ENCODE measurements around the gene PLAC8. TPM values are rescaled to one million over a fixed set of nuclear protein-coding genes. Genes with fewer than 3 reads are reported as not detected.

The PLAC8 gene
- total and polyA plus RNA-seq, 2 of the 8 experiments (the other 6 are each of a cell fraction or from before 2014, with no cell fraction given) = 0.98 to 1.1 TPM

DNA sequence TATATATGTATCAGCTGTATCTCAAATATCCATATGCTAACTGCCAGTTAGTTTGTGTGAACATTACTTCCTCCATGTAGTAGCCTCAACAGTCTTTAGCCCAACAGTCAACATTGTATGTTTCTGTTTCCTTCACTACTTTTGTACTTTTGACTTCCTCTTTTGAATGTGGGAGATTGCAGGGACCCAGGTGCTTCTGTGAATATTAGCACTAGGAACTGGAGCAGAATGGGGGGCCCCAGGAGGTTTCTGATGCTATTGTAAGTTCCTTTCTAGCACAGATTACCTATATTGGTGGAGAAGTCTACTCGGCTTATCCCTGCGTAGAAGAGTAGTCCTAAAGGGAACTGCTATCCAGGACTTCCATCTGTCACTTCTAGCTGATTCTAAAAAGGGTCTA lies 2.3 kb downstream of the PLAC8 start:
- ChIA-PET POLR2A (ENCODE audit: partially characterized antibody) (no interaction called here), CTCF (ENCODE audit: partially characterized antibody) (interaction anchor here (0.8 to 2.3 kb wide), 5 partner anchors 15 to 529 kb away, joined by 3 to 9 read pairs (median 3); no protein-coding TSS in a partner anchor)
- no peak overlapping the region for H3K23ac ChIP-seq (ENCODE audit: insufficient read length)
- H2AFZ ChIP-seq (ENCODE audit: low read length) = no peak overlapping the region
- FAIRE-seq (no peak), DNase-seq (ENCODE audit: low read depth in 1 of 2, low spot score in 2 of 2) (no peak)
- H3K9me3 ChIP-seq (ENCODE audit: insufficient read depth in 2 of 2, low read depth in 1 of 2, low read length in 1 of 2) = no peaks in the 10 kb centered on the region
- no peak overlapping the region for H3K4me2 ChIP-seq (ENCODE audit: insufficient read depth in 1 of 2, low read depth in 2 of 2, low read length in 2 of 2)
- H2AK5ac ChIP-seq (ENCODE audit: low read depth, low read length) = no peak overlapping the region
- peaks cover 0 to 10% (median 2%) of the 10 kb centered on the region in 4 experiments; a peak in 4 of 7 replicates for H3K27me3 ChIP-seq (replicated peaks in 1 of 4; ENCODE audit: control insufficient read depth in 3 of 4, extremely low read depth in 1 of 4, insufficient read depth in 3 of 4, low read length in 3 of 4)
- no peak overlapping the region for H3K9ac ChIP-seq (replicated peaks in 1 of 4; ENCODE audit: extremely low read depth in 1 of 4, low read depth in 3 of 4, low read length in 3 of 4)
- peaks cover 0 to 13% (median 1%) of the 10 kb centered on the region in 4 experiments; a peak in 4 of 7 replicates for H3K4me1 ChIP-seq (replicated peaks in 1 of 4; ENCODE audit: control insufficient read depth in 3 of 4, insufficient read depth in 4 of 4, low read length in 3 of 4)
- no peak overlapping the region for H3K27ac ChIP-seq (ENCODE audit: low read depth, low read length)
- no peak overlapping the region for H3K56ac ChIP-seq (replicated peaks; ENCODE audit: insufficient read length, low read depth, low read length)
- H4K20me1 ChIP-seq (replicated peaks in 1 of 2; ENCODE audit: control insufficient read depth in 1 of 2, insufficient read depth in 2 of 2, low read length in 2 of 2) = no peaks in the 10 kb centered on the region
- H4K5ac ChIP-seq (ENCODE audit: insufficient read length, low read depth, low read length) = no peak overlapping the region
- no peak overlapping the region for H2BK12ac ChIP-seq (ENCODE audit: low read depth, low read length)
- no peaks in the 10 kb centered on the region for H3K36me3 ChIP-seq (ENCODE audit: control insufficient read depth in 2 of 4, insufficient read depth in 4 of 4, low read length in 3 of 4)
- no peak overlapping the region for H3K14ac ChIP-seq (ENCODE audit: insufficient read length)
- TF ChIP-seq BRCA1 (IDR thresholded peaks at IDR 0.05; ENCODE audit: low read depth, low read length) (no peak), RAD21 (IDR thresholded peaks at IDR 0.05 in 1 of 2, conservative IDR thresholded peaks at IDR 0.05 in 1 of 2; ENCODE audit: low read depth in 2 of 2, low read length in 2 of 2) (no peak), RNF2 (IDR thresholded peaks at IDR 0.05; ENCODE audit: borderline replicate concordance, low read depth, low read length, missing control alignments, poor library complexity, severe bottlenecking) (no peak)
- no peaks in the 10 kb centered on the region for H3K79me2 ChIP-seq (ENCODE audit: control insufficient read depth in 1 of 2, insufficient read depth in 2 of 2, low read length in 2 of 2)
- H2BK20ac ChIP-seq (ENCODE audit: low read length) = no peak overlapping the region
- H3K23me2 ChIP-seq (ENCODE audit: low read depth, low read length) = peaks cover 4% of the 10 kb centered on the region; the same call in 1 of the 2 replicates
- no peak overlapping the region for H2BK5ac ChIP-seq (ENCODE audit: low read depth, low read length)
- no peak overlapping the region for H3K4me3 ChIP-seq (ENCODE audit: extremely low read depth in 1 of 4, insufficient read depth in 2 of 4, low read depth in 3 of 4, low read length in 4 of 4)
- WGBS, 2 experiments (ENCODE audit: extremely low coverage in 1 of 2, insufficient coverage in 1 of 2, insufficient read length in 1 of 2, insufficient replicate concordance in 2 of 2, low coverage in 1 of 2, low lambda C conversion rate in 2 of 2, missing lambda C conversion rate in 1 of 2) = 92% methylated on average over 2 of the region's 2 CpGs; no CpG with 5 or more reads in 1 of the 2 experiments
- no peak overlapping the region for H4K8ac ChIP-seq (ENCODE audit: extremely low read depth, insufficient read depth, low read length)
- no peak overlapping the region for H3K4ac ChIP-seq (replicated peaks; ENCODE audit: insufficient read length, low read depth, low read length)
- no peak overlapping the region for H4K91ac ChIP-seq (replicated peaks; ENCODE audit: insufficient read length, low read length)
- no peak overlapping the region for H2BK120ac ChIP-seq (replicated peaks; ENCODE audit: low read depth, low read length)
- no peaks in the 10 kb centered on the region for H3K79me1 ChIP-seq (ENCODE audit: low read depth, low read length)
- no peak overlapping the region for H3K18ac ChIP-seq (ENCODE audit: extremely low read depth, low read length)
- H2BK15ac ChIP-seq (ENCODE audit: low read length) = no peak overlapping the region
